HepG2 (cell line): ENCODE data around the gene C5orf24. TPM values are rescaled to one million over a fixed set of nuclear protein-coding genes. Genes with fewer than 3 reads are reported as not detected.

Experiments used
- HNF1B ChIP-seq: sonication (generic); formaldehyde crosslinking; IDR thresholded peaks from 2 replicates; pipeline ENCODE4 v1.5.1; 2020; ENCODE audit warnings: mild to moderate bottlenecking, moderate library complexity, missing genetic modification reagents
- IKZF4 ChIP-seq: sonication (generic); formaldehyde crosslinking; IDR thresholded peaks from 2 replicates; pipeline ENCODE4 v1.5.1; 2020; ENCODE audit warnings: borderline replicate concordance, mild to moderate bottlenecking, low read depth, missing genetic modification reagents; ENCODE audit errors: not compliant biosample characterization
- NAIF1 ChIP-seq: sonication (generic); formaldehyde crosslinking; IDR thresholded peaks from 2 replicates; pipeline ENCODE4 v1.5.0; 2020; ENCODE audit warnings: mild to moderate bottlenecking, missing genetic modification reagents, borderline replicate concordance
- NR2F6 ChIP-seq, 2 experiments: IDR thresholded peaks; 2 replicates each; pipeline ENCODE4 v1.6.1; 2016; ENCODE audit warnings: antibody characterized with exemption in 1 of 2, mild to moderate bottlenecking in 1 of 2
- PCBP2 ChIP-seq: fragments of 200-400 bp; formaldehyde crosslinking; optimal IDR thresholded peaks from 2 replicates; pipeline ENCODE3; 2018; ENCODE audit warnings: low read length, low read depth; ENCODE audit not compliant: poor library complexity, severe bottlenecking
- PRPF4 ChIP-seq: fragments of 200-400 bp; formaldehyde crosslinking; IDR thresholded peaks from 2 replicates; pipeline ENCODE4 v1.6.1; 2016; ENCODE audit warnings: low read length, low read depth; ENCODE audit not compliant: poor library complexity, severe bottlenecking
- PTBP1 ChIP-seq: fragments of 200-400 bp; formaldehyde crosslinking; IDR thresholded peaks from 2 replicates; pipeline ENCODE4 v1.6.1; 2018; ENCODE audit warnings: low read length, low read depth; ENCODE audit not compliant: poor library complexity, severe bottlenecking
- RERE ChIP-seq: IDR thresholded peaks from 2 replicates; pipeline ENCODE4 v1.6.1; 2016; ENCODE audit warnings: low read depth, missing genetic modification reagents, missing compliant biosample characterization
- TOPORS ChIP-seq: sonication (generic); formaldehyde crosslinking; IDR thresholded peaks from 2 replicates; pipeline ENCODE4 v1.8.0; 2023; ENCODE audit warnings: mild to moderate bottlenecking, missing genetic modification reagents
- U2AF1 ChIP-seq: fragments of 200-400 bp; formaldehyde crosslinking; optimal IDR thresholded peaks from 2 replicates; pipeline ENCODE3; 2017; ENCODE audit warnings: mild to moderate bottlenecking, low read depth, low read length
- XBP1 ChIP-seq: sonication (generic); formaldehyde crosslinking; IDR thresholded peaks from 2 replicates; pipeline ENCODE4 v1.5.0; 2020; ENCODE audit warnings: missing genetic modification reagents
- ZNF549 ChIP-seq: sonication (generic); formaldehyde crosslinking; IDR thresholded peaks from 2 replicates; pipeline ENCODE4 v1.5.0; 2020; ENCODE audit warnings: missing genetic modification reagents
- ZNF563 ChIP-seq: sonication (generic); formaldehyde crosslinking; IDR thresholded peaks from 2 replicates; pipeline ENCODE4 v1.8.0; 2022; ENCODE audit warnings: mild to moderate bottlenecking, moderate library complexity, missing genetic modification reagents
- ZNF609 ChIP-seq: sonication (generic); formaldehyde crosslinking; IDR thresholded peaks from 2 replicates; pipeline ENCODE4 v1.4.0; 2020; ENCODE audit warnings: mild to moderate bottlenecking, missing genetic modification reagents, borderline replicate concordance
- ZNF670 ChIP-seq: sonication (generic); formaldehyde crosslinking; IDR thresholded peaks from 2 replicates; pipeline ENCODE4 v1.8.0; 2022; ENCODE audit warnings: mild to moderate bottlenecking, missing genetic modification reagents, borderline replicate concordance
- ZNF792 ChIP-seq: IDR thresholded peaks from 2 replicates; pipeline ENCODE4 v1.6.1; 2016
- polyA plus RNA-seq, 8 experiments: library from polyadenylated mRNA; depleted of rRNA in 3 of 8; stranded (reverse) in 7 of 8; unstranded in 1 of 8; fragments of >200 nt; fragmentation: Illumina TruSeq in 4 of 8; extraction: Trizol in 4 of 8; gene quantifications; 2 replicates each; pipeline versions ENCODE4 v1.2.1 to v1.2.3, GENCODE V29; 2011 to 2016; ENCODE audit warnings: low read depth in 4 of 8, missing spikeins in 1 of 8, mixed read lengths in 1 of 8; ENCODE audit not compliant: insufficient read depth in 1 of 8
- total RNA-seq, 5 experiments: library from RNA; depleted of rRNA; stranded (reverse); fragments of >200 nt; fragmentation: Illumina TruSeq; extraction: Trizol; gene quantifications; 2 replicates each; pipeline ENCODE4 v1.2.3, GENCODE V29; 2016; ENCODE audit warnings: low read depth in 1 of 5

C5orf24 gene
- total and polyA plus RNA-seq, 2 of the 13 experiments (the other 11 are each of a cell fraction or from before 2014, with no cell fraction given), result 34.6 to 41.5 TPM

- TF ChIP-seq HNF1B (CRISPR knock-in tag) (no peak), ZNF609 (peak; percentile 49; the same call in 1 of the 2 replicates), ZNF792 (CRISPR knock-in tag) (peak; percentile 84), NR2F6 (IDR thresholded peaks at IDR 0.05) (no peak), NR2F6 (CRISPR knock-in tag; IDR thresholded peaks at IDR 0.05) (no peak), ZNF563 (CRISPR knock-in tag) (peak; percentile 85; the same call in 1 of the 2 replicates), ZNF549 (CRISPR knock-in tag) (0 out of 2 replicates have a peak, but pooled peaks have one; percentile 15), XBP1 (CRISPR knock-in tag) (no peak; the same call in 1 of the 2 replicates), RERE (CRISPR knock-in tag) (peak; percentile 39; the same call in 1 of the 2 replicates), NAIF1 (CRISPR knock-in tag) (no peak), PCBP2 (no peak), TOPORS (peak; percentile 70), PTBP1 (peak; percentile 34), PRPF4 (no peak), U2AF1 (no peak), IKZF4 (peak; percentile 86), ZNF670 (CRISPR knock-in tag) (no peak; the same call in 1 of the 2 replicates)
Measured at GRCh38 chr5:134845852-134846640, at the start of gene C5orf24 (continued).
